GM21381 (cell line): Measurements from ENCODE around the gene MAST2.
"Not testable (repeated sequence)": the region's sequence is repeated elsewhere in the genome, so short reads cannot be mapped to it uniquely, and the experiment has no call there.

Source experiments
- ATAC-seq: cut with Tn5 transposase; IDR thresholded peaks from one replicate; pipeline ENCODE4 v1.9.1; 2021; ENCODE audit warnings: mild to moderate bottlenecking, moderate library complexity; ENCODE audit not compliant: unreplicated experiment

MAST2 gene

DNA sequence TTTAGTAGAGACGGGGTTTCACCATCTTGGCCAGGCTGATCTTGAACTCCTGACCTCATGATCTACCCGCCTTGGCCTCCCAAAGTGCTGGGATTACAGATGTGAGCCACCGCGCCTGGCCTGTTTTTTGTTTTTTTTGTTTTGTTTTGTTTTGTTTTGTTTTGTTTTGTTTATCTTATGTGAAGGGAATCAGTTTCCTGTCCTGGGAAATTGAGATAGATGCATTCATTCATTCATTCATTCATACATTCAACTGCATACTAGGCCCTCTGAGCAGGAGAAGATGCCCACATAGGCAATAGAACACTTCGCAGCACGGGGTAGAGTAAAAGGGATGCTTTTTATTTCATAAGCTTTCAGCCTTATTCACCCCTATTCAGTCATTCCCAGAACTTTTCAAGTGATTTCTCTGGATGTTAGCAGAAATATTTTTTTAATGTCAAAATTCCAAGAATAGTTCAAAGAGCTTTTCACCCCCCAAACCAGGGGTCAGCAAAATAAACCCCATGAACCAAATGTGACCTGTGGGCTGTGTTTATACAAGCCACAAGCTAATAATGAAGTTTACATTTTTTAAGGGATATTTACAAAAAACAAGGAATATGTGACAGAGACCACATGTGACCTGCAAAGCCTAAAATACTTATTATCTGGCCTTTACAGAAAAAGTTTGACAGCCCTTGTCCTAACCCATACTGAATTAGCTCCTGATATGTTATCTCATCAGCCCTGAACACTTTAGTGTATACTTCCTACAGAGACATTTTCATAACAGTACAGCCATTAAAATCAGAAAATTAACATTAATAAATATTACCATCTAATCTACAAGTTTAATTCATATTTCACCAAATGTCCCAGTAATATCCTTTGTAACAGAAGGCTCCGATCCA lies 127.1 kb downstream of the MAST2 start:
- ATAC-seq, result no peak

DNA sequence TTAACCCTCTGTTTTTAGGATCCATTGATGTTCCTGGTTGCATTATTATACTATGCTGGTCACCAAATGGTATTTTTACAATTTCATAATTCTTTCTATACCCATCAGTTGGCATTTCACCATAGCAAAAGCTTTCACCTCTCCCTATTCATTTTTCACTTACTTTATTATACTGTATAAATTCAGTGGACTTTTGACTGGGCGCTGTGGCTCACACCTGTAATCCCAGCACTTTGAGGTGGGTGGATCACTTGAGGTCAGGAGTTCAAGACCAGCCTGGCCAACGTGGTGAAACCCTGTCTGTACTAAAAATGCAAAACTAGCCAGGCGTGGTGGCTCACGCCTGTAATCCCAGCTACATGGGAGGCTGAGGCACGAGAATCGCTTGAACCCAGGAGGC lies 128.8 kb downstream of the MAST2 start:
- ATAC-seq, result not testable (repeated sequence)

DNA sequence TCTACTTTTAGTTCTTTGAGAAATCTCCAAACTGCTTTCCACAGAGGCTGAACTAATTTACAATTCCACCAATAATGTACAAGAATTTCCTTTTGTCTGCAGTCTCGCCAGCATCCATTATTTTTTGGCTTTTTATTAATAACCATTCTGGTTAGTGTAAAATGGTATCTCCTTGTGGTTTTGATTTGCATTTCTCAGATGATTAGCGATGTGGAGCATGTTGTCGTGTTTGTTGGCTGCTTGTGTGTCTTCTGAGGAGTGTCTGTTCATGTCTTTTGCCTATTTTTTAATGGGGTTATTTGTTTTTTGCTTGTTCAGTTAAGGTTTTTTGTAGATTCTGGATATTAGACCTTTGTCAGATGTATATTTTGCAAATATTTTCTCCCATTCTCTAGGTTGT lies 131.5 kb downstream of the MAST2 start:
- ATAC-seq, result no peak

DNA sequence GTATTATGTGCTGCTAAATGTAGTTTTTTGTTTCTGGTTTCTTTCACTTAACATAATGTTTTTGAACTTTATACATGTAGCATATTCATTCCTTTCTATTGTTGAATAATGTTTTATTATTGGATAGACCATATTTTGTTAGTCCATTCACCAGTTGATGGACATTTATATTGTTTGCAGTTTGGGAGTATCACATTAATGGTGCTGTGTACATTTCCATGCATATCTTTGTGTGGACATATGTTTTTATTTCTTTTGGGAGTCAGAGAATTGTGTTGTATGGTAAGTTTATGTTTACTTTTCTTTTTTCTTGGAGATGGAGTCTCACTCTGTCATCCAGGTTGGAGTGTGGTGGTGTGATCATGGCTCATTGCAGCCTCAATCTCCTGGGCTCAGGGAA lies 134.6 kb downstream of the MAST2 start:
- ATAC-seq, result no peak

DNA sequence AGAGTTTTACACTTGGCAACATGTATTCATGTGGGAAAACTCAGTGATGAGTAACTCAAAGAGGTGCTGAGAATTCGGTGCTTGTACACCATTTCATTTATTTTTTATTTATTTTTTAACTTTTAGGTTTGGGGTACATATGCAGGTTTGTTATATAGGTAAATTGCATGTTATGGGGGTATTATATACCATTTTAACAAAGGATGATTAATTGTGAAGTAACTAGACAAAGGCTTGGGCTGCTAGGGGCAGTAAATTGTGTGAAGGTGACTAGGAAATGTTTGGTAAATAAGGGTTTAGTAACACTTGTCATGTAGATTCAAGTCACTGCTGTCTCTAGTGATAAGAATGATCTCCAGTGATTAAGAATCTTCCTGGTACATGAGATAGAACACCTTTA lies 139.0 kb downstream of the MAST2 start:
- ATAC-seq, result no peak

DNA sequence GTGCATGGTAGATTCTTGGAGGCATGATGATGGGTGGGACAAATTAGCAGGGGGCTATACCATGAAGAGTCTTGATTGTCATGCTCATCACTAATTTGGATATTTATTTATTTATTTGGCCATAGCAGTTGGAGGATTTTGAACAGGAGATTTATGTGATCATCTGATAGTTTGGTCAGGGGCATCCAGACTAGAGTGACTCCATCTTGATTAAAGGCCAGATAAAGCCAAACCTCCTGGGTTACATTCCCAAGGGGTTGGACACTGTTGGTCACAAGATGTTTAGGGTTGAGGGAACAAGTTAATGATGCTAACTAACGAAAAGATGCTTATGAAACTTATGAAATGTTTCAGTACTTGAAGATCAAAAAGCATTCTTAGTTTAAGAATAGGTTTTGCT lies 139.8 kb downstream of the MAST2 start:
- no peak for ATAC-seq

DNA sequence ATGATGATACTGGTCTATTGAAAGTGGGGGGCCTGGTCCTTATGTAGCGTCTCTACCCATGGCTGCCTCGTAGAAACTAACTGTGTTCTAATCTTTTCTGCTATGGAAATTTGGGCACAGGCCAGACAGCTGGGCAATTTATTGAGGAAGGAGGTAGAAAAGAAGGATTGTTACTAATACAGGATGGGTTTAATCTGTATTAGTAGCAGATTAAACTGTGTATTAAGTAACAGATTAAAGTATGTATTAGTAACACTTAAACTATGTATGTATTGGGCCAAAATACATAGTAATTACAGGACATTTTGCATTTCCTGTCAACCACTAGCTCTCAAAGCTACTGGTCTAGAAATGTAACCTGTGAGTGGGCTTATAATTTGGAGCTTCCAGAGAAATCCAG lies 142.0 kb downstream of the MAST2 start:
- ATAC-seq, result no peak

DNA sequence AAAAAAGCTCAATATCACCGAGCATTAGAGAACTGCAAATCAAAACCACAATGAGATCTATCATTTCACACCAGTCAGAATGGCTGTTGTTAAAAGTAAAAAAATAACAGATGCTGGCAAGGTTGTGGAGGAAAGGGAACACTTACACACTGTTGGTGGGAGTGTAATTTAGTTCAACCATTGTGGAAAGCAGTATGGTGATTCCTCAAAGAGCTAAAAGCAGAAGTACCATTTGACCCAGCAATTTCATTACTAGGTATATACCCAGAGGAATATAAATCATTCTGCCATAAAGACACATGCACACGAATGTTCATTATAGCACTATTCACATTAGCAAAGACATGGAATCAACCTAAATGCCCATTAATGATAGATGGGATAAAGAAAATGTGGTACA lies 146.1 kb downstream of the MAST2 start:
- ATAC-seq, result not testable (repeated sequence)

DNA sequence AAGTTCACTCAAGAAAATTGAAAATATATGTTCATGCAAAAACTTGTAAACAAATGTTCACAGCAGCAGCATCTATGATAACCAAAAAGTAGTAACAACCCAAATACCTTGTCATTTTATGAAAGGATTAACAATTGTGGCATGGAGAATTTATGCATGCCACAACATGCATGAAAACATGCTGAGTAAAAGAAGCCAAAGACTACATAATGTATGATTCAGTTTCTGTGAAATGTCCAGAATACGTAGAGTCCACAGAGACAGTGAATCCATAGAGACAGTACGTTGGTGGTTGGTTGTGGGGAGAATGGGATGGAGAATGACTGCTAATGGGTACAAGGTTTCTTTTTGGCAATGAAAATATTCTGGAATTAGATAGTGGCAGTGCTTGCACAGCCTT lies 148.7 kb downstream of the MAST2 start:
- ATAC-seq, result no peak

DNA sequence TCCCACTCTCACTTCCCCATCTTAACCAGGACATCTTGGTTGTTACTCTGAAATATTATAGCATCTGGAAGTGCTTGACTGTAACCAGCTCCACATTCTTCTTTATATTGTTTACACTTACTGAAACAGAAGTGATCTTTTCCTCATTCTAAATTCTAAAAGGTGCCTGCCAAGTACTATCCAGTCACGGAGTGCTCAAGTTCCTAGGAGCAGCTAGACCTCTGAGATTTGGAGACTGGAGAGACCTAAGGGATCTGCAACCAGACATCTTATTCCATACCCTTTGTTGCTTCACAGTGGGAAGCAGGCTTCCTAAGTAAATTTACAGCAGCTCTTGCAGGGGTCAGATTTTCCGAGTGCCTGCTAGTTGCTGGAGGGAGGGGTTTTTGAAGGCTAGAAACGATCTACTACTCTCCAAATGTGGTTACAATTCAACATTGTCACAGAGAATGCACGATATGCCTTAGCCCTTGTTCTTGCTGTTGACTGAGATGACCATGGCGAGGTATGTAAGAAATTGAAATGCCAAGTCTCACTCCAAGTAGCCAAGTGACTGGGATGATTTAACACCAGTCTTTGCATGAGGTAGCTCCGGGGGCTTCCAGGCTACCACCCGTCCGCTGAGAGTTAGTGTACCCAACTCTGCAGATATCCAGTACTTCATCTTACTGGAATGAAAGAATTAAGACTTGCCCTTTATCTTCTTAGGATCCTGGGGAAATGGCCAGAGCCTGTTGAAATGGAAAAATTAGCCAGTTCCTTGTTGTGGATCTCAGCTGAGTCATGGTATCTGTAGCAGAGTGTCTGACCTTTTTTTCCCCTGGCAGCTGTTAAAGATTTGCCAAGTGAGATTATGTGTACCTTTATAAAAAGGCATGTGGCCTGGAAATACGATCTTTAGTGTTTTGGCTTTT lies 150.8 kb downstream of the MAST2 start:
- ATAC-seq, result no peak

DNA sequence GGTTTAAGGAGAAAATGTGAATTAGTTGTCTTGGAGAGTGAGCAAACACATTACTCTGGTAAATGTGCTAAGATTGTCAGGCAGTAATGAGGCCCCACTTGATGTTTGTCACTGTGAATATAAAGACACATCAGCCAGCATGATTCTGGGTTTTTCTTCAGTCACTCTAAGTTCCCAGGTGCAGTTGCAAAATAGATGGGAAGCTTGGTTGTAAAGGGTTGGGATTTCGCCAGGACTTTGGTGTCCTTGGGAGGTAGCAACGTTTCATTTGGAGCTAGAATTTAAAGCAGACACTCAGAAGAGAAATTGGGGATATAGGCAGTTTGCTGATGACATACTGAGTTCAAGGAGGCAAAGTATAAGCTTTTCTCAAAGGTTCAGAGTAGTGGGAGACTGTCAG lies 154.3 kb downstream of the MAST2 start:
- no peak for ATAC-seq

DNA sequence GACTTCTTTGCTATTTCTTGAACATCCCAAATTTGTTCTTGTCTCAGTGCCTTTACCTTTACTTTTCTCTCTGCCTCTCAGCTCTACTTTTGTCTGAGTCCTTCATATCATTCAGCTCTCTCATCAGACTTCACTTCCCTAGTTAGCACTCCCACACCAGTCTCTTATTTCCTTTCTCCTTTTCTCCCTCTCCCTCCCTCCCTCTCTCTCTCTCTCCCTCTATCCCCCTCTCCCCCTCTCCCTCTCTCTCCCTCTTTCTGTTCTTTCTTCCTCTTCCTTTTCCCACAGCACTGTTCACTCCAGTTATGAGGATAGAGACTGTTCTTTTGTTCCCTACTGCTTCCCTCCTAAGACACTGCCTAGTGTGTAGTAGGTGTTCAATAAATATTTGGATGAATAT lies 154.9 kb downstream of the MAST2 start:
- no peak for ATAC-seq

DNA sequence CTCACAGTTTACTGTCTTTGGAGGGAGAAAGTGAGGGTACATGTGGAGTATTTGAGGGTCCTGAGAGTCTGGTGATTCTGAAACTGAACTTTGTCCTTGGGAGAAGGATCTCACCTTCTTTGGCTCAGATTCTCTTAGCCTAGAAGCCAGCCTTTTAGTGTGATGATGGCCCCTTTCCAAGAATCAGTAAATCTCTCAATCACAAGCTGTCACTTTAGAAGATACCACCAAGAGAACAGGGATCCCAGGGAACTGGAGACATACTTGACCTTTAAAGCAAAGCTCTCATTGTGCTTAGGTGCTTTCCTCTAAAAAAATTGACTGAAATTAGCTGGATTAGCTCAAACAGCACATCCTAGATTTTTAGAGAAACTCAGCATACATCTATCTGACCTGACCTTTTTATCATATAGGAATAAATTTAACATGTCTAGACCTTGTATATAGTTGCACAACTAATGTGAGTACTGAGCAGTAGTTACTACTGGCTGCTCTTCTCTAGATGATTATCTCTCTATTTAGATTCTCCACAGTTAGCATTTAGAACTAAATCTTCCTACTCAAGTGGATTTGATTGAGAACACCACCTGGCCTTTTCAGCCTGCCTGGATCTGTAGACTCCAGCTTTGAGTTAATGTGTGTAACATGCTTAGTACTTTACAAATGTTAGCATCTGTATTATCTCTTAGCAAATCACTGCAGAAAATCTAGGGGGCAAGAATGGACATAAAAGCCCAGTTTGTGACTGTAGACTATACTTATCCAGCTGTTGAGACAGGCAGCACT lies 157.7 kb downstream of the MAST2 start:
- ATAC-seq, result no peak

DNA sequence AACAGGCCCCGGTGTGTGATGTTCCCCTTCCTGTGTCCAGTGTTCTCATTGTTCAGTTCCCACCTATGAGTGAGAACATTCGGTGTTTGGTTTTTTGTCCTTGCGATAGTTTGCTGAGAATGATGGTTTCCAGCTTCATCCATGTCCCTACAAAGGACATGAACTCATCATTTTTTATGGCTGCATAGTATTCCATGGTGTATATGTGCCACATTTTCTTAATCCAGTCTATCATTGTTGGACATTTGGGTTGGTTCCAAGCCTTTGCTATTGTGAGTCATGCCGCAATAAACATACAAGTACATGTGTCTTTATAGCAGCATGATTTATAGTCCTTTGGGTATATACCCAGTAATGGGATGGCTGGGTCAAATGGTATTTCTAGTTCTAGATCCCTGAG lies 158.5 kb downstream of the MAST2 start:
- not testable (repeated sequence) for ATAC-seq

DNA sequence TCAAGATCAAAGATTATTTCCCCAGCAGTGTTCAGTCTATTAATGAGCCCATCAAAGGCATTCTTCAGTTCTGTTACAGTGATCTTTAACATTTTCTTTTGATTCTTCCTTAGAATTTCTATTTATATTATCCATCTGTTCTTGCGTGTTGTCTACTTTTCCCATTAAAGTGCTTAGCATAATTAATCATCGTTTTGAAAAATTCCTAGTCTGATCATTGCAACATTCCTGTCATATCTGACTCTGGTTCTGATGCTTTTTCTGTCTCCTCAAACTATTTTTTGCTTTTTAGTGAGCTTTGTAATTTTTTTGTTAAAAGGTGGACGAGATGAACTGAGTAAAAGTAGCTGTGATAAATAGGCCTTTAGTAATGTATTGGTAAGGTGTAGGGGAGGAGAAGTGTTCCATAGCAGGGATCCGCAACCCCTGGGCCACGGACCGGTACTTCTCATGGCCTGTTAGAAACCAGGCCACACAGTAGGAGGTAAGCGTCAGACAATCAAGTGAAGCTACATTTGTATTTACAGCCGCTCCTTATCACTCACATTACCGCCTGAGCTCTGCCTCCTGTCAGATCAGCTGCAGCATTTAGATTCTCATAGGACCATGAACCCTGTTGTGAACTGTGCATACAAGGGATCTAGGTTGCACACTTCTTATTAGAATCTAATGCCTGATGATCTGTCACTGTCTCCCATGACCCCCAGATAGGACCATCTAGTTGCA lies 165.7 kb downstream of the MAST2 start:
- ATAC-seq, result no peak

DNA sequence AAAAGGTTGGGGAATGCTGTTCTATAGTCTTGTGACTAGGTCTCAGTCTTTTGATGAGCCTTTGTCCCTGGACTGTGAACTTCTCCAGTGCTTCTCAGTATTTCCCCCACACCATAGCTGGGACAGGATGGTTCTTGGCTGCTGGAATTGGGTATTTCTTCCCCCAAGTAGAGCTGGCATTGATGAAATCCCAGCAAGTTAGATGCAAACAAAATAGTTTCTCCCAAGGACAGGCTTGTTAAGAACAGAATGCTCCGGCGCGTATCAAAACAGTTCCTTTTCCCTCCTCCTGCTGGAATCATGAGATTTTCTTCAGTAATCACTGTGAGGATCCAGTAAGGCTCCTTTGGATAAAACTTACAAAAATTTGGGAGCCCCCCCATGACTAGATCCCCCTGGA lies 166.5 kb downstream of the MAST2 start:
- no peak for ATAC-seq

DNA sequence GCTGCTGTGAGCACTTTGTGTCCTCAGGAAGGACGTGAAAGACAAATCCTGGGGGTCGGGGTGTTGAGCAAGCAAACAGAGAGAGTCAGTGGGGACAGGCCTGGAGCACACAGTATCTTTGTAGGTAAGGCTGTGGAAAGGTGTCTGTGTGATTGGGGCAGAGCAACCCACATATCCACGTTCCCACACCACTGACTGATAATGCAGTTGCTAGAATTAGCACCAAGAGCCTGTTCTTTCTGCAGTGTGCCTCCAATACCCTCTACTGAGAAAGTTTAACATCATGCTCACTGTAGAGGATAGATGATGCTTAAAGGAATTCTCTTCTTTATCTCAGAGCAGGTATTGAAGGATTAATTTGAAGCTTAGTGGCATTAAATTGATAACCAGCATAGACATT lies 167.9 kb downstream of the MAST2 start:
- ATAC-seq, result no peak

DNA sequence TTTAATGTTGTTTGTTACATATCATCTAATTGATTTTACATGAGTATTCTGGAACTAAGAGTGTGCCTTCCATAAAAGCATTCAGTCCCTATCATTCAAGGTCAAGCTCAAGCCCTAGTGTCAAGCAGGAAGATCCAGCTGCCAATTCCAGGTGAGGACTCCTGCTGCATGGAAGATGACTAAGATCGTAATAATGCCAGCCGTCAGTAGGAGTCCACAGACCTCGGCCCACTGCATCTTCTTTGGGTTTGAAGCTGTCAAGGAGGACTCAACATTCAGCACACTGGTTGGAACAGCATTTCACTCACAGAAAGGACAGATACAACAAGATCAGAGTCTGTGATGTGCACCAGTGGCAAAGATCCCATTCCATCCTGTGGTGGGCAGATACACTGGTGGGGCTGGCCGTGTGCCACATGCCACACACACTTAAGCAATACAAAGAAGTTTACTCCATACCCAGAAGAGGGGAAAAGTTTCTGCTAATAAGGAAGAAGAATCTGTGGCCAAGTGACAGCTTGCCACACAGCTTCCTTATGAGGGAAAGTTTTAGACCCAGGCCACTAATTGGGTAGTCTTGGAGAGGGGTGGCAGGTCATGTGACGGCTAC lies 168.6 kb downstream of the MAST2 start:
- ATAC-seq, result no peak

DNA sequence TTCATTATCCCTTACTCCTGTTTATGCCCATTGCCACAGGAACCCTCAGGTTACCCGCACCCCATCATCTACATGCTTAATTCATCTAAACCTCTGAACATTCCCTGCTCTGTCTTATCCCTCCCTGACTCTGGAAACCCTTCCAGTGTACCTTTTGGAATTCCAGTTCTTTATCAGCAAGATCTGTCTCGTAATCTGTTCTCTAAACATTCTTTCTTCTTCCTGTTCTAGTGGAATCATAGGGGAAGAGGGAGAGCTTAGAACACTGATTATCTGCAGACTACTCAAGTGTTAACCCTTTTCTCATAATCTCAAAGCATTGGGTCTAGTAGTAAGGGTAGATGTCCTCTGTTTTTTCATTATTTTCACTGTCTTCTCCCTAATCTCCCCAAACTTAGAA lies 169.2 kb downstream of the MAST2 start:
- ATAC-seq, result no peak

DNA sequence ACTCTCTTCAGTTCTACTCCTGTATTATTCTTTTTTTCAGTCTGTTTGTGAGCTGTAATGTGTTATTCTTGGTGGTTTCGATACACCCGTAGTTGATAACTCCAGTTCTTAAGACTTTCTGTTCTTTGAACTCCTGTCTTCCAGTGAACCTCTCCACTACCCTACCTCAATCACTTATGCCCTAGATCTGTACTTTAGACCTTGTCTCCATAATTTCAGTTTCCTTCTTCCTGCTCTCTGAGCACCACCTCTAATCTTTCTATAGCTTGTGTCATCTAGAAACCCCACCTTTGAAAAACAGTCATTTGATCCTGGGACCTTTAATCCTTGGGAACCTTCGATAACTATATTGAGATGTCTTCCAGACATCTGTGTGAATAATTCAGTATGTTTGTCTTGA lies 169.7 kb downstream of the MAST2 start:
- no peak for ATAC-seq
